A172 (cell line): ENCODE data around the gene GATA1. TPM values are rescaled to one million over a fixed set of nuclear protein-coding genes. Genes with fewer than 3 reads are reported as not detected.

Experiments used
- DNase-seq: peaks from one replicate; pipeline ENCODE4 v3.0.0-alpha.2; 2015; ENCODE audit warnings: low spot score
- total RNA-seq: library from RNA; depleted of rRNA; stranded (reverse); fragments of >200 nt; shearing (Covaris generic); gene quantifications from 2 replicates; pipeline ENCODE4 v1.2.3, GENCODE V29; 2014; rRNA removed

Gene GATA1
- not detected in 2 replicates for total RNA-seq

DNA sequence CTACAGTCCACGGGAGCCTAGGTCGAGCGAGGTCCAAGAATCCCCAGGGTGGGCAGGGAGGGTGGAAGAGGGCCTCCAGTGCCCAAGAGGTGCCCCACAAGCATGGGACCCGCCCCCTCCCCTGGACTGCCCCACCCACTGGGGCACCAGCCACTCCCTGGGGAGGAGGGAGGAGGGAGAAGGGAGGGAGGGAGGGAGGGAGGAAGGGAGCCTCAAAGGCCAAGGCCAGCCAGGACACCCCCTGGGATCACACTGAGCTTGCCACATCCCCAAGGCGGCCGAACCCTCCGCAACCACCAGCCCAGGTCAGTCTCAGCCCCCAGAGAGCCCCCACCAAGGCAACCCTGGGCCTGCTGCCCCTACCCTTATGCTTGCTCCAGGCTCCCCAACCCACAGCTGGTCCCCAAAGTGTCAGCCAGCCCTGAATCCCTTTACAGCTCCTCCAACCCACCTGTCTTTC, at the start of gene GATA1:
GATA1 (plus strand) TSS at position 250 of the 460 bp plus-strand sequence. CDS start 4,520 bp downstream, outside the sequence.
- no peak for DNase-seq

DNA sequence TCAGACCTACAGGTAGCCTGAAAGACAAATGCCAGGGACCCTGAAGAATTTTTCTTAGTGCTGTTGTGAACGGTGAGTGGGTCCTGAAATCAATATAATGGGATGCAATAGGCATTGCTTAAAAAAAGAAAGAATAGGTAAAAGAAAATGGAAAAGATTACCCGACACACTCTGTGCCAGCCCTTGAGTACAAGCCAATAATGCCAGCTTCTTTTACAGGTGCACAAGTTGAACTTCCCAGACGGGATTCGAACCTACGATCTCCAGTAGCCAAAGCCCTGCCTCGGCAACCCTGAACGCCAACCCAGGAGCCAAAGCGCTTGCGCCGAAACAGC, 49.5 kb upstream of the GATA1 start:
- no peak for DNase-seq

DNA sequence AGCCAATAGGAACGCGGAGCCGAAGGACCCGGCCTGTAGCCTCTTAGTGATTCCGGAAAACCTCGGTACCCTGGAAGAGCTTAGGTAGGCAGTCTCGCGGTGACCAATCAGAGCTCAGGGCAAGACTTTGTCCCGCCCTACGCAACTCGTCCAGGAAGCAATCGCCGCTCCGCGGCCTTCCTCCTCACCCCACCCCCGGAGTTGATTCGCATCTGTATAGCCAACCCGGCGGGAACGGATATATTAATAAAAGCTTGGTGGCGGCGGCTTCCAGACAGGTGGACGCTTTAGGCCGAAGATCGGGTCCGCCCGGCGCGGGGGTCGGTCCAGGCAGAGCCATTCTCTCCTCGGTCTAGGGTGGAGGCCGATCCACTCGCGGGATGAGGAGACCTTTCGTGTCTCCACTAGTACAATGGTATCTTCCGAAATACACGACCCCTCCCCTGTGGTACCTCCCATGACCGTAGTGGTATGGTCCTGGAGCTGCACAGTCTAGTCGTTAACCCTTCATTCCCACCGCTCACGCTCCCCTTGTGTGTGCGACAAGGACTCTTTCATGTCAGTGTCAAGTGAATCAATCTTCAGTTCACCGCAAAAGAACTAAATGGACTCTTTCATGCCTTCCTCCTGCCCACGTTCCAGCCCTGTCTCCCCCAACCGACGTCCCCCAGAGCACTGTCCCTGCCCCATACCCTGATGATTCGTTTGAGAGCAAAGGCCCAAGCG, 49.0 kb upstream of the GATA1 start:
- peak; percentile 95 for DNase-seq

DNA sequence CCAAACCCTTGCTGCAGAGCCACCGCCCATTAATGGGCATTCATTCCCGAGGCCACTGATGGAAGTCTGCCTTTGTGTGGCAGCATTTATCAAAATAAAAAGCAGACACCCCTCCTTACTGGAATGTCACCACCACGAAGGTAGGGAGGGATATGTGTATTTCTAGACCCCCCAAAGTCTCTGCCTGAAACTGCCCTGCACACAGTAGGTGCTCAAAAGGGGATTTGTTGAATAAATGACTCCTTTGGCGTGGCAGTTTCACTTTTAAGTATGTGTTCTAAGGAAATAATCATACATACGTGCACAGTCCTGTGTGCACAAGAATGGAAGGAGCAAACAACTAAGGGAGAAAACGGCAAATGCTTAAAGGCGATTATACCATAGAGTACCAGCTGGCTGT, 48.5 kb upstream of the GATA1 start:
- DNase-seq, result no peak

DNA sequence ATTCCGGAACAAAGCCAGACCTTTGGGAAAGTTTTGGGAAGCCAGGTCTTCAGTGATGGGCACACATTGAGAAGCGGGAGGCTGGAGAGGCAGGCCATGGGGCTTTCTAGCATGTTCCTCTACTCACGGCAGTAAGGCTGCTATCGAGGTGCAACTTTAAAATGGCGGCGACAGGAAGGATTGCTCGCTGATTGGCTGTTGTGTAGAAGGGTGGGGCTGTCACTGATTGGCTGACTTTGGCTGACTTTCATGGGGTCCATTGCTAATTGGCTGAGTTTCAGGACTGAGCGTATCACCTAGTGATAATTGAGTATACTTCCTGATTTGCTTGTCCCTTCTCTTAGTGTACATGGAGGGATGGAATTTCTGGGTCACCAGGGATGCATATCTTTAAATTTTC, 44.6 kb upstream of the GATA1 start:
- DNase-seq, result no peak

DNA sequence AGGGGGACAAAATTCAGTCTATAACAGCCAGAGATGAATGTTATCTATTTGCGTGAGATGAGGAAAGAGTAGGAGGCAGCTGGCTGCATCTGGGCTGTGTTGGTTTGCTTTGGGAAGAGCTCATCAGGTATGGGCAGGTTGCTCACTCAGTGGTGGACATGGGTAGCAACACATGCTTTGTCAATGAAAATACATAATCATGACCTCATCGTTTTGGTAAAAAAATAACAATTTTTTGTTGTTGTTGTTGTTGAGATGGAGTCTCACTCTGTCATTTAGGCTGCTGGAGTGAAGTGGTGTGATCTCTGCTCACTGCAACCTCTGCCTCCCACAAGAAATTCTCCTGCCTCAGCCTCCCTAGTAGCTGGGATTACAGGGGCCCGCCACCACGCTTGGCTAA, 41.2 kb upstream of the GATA1 start:
- no peak for DNase-seq

DNA sequence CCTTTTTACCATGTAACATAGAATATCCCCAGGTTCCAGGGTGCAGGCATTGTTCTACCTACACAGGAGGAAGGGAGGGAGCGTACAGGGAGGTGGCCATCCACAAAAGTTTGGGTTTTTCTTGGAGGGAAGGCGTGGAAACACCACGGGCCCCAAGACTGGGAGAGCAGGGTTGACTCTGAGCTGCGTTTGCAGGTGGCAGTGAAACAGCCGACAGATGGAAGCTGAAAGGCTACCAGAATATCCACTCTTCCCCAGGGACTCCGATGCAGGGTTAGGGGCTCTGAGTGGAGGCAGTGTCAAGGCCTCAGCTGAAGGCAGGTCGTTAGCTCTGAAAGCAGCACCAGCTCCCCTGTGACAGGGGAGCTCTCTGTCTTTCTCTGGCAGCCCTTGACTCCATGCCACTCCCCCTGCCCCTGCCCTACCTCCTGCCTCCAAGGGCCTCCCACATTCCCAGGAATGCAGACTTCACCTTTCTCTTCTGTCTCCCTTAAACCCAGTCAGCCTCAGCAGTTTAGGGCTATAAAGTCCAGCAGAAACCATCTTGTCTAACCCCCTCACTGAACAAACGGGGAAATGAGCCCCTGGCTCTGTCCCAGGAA, 38.9 kb upstream of the GATA1 start:
- DNase-seq, result no peak

DNA sequence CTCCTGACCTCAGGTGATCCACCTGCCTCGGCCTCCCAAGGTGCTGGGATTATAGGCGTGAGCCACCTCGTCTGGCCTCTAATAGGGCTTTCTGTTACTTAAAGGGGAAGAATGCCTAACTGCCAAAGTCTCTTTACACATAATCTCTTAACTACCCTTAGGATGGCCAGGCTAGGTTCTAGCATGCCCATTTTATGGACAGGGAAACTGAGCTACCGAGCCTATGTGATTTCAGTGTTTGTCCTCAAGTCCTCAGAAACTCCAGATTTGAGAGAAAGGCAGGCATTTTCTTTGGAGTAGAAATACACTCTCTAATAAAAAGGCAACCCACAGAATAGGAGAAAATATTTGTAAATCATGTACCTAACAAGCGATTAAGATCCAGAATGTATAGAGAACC, 37.2 kb upstream of the GATA1 start:
- no peak for DNase-seq

DNA sequence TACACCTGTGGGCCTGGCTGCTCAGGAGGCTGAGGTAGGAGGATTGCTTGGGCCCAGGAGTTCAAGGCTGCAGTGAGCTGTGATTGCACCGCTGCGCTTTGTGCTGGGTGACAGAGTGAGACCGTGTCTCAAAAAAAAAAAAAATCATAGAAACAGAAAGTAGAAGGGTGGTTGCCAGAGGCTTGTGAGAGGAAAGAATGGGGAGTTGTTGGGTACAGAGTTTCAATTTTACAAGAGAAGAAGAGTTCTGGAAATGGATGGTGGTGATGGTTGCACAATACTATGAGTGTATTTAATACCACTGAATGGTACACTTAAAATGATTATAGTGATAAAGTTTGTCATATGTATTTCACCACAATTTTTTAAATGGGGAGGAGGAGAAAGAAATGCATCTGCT, 35.0 kb upstream of the GATA1 start:
- no peak for DNase-seq

DNA sequence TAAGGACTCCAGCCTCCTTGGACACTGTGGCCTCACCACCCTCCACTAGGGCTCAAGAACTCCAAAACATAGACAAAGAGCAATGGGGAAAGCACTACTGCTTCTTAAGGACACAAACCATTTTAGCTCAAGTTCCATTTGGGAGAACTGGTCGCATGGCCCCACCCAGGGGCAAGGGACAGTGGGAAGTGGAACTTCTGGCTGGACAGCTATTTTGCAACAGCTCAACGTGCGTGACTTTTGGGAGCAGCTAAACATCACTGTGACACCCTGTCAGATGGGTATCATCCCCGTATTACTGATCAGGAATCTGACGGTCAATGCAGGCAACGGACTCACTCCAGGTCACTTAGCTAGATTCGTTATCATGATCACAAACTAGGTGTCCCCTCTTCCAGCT, 33.9 kb upstream of the GATA1 start:
- DNase-seq, result no peak

DNA sequence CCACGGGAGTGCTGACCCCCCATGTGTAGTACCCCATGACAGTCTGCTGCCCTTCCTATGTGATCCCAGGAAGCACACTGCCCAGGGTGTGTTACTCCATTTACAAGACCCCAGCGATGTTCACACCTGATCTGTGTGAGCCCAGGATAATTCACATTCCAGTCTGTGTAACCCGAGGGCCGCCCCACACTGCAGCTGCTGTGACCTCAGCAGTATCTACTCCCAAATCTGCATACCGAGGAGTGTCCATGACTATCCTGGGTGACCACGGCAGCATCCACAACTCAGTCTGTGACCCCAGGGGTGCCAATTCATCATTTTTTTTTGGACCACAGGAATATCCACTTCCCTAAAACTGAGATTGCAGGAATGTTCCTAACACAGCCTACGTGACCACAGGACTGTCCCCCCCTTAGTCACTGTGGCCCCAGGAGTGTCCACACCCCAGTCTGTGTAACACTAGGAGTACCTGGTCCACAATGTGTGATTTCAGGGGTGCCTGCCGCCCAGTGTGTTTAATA, 32.6 kb upstream of the GATA1 start:
- DNase-seq, result no peak

DNA sequence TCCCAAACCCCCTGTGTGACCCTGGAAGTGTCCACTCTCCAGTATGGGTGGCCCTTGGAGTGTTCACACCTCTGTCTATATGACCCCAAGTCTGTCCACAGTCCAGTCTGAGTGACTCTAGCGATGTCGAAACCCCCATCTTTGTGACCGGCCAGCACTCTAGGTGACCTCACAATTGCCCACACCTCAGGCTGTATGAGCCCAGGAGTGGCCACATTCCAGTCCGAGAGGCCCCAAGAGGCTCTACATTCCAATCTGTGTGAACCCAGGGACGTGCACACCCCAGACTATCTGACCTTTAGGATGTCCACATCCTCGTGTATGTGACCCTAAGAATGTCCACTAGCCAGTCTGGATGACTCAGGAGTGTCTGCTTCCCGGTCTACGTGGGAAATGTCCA, 32.2 kb upstream of the GATA1 start:
- DNase-seq, result no peak

DNA sequence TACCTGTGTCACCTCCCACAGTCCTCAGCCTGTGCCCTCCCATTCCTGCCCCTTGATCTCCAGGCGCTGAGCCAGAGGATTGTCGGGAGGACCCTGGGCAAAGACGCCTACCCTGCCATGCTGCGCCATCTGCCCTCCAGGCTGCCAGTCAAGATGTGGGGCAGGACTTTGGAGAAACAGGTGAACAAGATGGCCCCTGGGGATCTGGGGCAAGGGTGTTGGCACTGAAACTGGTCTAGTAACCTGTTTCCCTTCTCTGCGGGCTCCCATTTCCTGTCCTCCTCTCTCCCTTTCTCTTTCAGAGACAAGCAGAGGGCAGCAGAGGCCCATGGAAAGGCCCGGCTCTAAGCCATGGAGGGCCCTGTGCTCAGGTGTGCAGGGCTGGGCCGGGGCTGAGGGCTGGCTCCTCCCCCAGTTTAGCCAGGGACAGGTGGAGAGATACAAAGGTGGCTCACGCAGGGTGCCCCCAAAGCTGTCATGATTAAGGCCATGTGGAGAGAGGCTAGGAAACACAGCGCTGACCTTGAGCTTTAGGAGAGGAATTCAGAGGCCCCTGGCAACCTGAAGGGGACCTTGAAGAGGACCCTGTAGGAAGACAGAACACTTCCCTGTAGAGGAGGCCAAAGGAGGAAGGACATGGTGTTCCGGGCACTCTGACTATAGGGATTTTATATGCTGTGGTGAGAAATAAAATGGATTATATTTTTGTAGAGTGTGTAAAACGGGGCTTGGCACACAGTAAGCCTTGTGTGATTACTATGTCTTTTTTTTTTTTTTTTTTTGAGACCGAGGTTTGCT, 24.5 kb upstream of the GATA1 start, which contains the start of gene GLOD5:
GLOD5 (plus strand) TSS at position 74 of the 798 bp plus-strand sequence; CDS start at position 118, 44 bp downstream.
- DNase-seq, result peak; percentile 18

DNA sequence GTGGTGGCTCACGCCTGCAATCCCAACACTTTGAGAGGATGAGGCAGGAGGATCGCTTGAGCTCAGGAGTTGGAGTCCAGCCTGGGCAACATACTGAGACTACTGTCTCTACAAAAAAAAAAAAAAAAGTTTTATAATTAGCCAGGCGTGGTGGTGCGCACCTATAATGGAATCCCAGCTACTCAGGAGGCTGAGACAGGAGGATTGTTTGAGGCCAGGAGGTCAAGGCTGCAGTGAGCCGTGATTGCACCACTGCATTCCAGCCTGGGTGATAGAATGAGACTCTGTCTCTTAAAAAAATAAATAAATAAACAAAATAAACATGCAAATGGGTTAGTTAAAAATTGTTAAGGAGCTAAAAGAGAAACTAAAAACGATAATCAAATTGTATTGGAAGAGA, 17.2 kb upstream of the GATA1 start:
- DNase-seq, result no peak

DNA sequence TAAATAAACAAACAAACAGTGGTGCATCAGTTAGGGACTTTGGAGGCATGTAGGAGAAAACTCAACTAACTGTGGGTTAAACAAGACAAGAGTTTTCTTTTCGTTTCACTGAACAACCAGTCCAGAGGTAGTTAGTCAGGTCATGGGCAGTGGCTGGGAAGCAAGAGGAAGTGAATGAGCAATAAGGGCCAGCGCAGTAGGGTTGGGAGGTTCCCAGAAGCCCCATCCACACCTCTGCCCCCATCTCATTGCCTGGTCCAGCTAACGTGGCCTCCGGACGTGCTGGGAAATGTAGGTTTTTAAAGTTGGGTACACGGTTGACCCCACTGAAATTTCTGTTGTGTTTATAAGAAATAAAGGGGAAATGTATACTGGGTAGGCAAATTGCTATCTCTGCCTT, 16.1 kb upstream of the GATA1 start:
- DNase-seq, result no peak

DNA sequence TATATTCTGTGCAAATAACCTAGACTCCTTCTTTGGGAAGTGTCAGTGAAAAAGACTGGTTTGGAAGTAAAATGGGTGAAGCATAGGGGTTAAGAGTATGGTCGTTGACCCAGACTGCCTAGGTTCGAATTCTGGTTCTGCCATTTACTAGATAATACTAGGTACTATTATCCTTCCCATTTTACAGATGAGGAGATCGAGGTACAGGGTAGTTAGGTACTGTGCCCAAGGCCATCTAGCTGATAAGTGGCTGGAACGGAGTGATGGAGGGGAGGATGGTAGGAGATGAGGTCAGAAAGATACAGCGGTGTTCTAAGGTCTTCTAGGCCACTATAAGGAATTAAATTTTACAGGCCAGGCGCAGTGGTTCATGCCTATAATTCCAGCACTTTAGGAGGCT, 13.8 kb upstream of the GATA1 start:
- DNase-seq, result no peak

DNA sequence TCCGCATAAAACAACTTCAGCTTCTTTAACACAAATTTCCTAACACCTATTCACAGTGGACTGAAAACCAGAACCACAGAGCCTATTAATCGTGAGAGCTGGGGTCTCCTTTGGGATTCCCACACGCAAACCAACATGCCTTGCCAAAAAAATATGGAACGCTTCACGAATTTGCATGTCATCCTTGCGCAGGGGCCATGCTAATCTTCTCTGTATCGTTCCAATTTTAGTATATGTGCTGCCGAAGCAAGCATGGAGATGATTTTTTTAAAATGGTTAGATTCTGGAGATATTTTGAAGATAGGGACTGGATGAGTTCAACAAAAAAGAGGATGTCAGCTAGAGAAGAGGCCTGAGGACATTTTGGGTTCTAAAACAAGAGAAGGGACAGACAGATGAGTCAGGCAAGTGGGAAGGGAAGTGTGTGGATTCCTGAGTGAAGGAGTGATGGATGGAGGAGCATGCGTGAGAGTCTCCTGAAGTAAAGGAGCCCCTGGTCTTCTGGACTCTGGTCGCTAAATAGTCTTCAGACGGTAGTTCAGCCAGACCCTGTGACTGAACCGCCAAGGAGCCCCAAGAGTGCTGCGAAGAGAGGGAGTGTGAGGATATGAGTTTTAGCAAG, 9.5 kb upstream of the GATA1 start:
- no peak for DNase-seq

DNA sequence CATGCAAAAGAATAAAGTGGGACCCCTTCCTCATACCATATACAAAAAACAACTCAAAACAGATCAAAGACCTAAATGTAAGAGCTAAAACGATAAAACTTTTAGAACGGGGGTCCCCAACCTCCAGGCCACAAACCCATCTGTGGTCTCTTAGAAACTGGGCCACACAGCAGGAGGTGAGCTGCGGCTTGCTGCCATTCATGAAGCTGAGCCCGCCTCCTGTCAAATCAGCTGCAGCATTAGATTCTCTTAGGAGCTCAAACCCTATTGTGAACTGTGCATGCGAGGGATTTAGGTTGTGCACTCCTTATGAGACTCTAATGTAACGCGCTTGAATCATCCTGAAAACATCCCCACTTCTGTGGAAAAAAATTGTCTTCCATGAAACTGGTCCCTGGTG, 7.0 kb upstream of the GATA1 start:
- DNase-seq, result no peak

DNA sequence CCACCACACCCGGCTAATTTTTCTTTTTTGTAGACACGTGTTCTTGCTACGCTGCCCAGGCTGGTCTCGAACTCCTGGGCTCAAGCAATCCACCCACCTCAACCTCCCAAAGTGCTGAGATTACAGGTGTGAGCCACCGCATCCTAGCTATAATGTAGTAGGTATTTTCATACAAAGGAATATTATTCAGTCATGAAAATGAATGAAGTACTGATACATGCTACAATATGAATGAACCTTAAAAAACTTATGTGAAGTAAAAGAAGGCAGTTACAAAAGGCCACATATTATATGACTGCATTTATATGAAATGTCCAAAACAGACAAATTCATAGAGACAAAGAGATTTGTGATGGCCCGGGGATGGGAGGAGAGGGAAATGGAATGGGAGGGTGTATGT, 4.7 kb upstream of the GATA1 start:
- DNase-seq, result no peak

DNA sequence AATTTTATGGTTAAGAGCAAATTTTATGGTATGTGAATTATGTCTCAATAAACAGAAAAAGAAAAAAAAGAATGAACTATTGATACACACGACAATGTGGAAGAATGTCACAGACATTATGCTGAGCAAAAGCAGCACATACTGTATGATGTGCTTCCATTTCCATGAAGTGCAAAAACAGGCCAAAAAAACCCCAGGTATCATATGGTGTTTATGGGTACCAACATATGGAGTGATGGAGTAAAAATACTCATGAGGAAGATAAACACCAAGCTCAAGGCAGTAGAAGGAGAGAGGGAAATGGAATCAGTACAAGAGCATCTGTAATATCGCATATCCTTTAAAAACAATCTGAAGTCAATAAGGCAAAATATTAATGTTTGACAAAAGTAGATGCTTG, 4.2 kb upstream of the GATA1 start:
- no peak for DNase-seq

DNA sequence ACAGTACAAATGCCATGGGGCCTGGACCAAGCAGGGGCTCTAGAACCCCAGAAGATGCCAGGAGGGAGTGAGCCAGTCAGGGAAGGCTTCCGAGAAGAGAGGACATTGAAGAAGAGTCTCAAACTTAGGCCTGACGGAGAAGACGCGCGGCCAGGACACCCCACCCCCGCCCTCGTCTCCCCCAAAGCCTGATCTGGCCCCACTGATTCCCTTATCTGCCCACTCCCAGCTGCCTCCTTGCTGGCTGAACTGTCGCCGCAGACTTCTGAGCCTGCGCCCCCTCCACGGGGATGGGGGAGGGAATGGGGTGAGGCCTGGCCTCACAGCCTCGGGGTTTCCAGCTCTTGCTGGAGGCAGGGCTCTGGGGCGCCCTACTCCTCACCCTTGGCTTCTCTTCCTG, 3.6 kb upstream of the GATA1 start:
- no peak for DNase-seq

DNA sequence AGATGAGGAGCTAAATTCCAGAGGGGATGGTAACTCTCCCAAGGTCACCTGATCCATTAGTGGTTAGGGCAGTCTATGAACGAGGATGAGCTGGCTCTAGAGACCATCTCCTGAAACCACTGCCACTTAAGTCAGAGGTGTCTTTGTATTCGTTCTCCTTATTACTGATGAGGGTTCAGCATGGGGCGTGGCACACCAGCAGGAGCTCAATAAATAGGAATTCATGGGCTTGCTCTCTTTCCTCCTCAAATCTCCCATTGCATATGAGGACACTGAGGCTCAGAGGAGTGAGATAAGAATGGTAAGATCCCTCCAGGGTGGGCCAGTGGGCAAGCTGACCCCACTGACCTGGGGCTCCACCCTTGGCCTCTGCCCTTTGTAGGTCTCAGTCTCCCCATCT, 1.7 kb upstream of the GATA1 start:
- DNase-seq, result no peak
